HEK293 (cell line): ENCODE measurements around the gene TWSG1.

ENCODE experiments used
- CTCF ChIA-PET: fragments of 350-600 bp; formaldehyde crosslinking; extraction: SDS; loops from one replicate; lab custom pipeline; 2021; ENCODE audit warnings: antibody characterized with exemption; lab: Yijun Ruan, JAX
- POLR2A ChIA-PET: fragments of 300-600 bp; formaldehyde crosslinking; extraction: SDS; loops from one replicate; lab custom pipeline; 2020; ENCODE audit warnings: antibody characterized with exemption, inconsistent platforms; lab: Yijun Ruan, JAX
- H3K27ac ChIP-seq: fragments of 200-500 bp; sonication (Bioruptor generic); 2 replicates; pipeline ENCODE4 v1.5.1; 2014; ENCODE audit warnings: low read depth, low read length, control low read depth, inconsistent platforms; ENCODE audit errors: extremely low read depth
- H3K36me3 ChIP-seq, 2 experiments: fragments of 200-500 bp in 1 of 2; sonication (Bioruptor generic) in 1 of 2; 1 replicate in 1 of 2; 2 replicates in 1 of 2; pipeline ENCODE4 v1.5.1; 2014 to 2017; ENCODE audit warnings: inconsistent platforms in 2 of 2, low read length in 2 of 2; ENCODE audit not compliant: control insufficient read depth in 2 of 2, insufficient read depth in 1 of 2
- H3K4me1 ChIP-seq: fragments of 200-500 bp; sonication (Bioruptor generic); 2 replicates; pipeline ENCODE4 v1.5.1; 2014; ENCODE audit warnings: mild to moderate bottlenecking, low read length, inconsistent platforms; ENCODE audit not compliant: control insufficient read depth, insufficient read depth
- H3K4me3 ChIP-seq: 2 replicates; pipeline ENCODE4 v1.5.1; 2011; ENCODE audit warnings: low read depth, mild to moderate bottlenecking, control low read depth, low read length, moderate library complexity
- H3K9me3 ChIP-seq: fragments of 200-500 bp; sonication (Bioruptor generic); 2 replicates; pipeline ENCODE4 v1.5.1; 2014; ENCODE audit warnings: low read depth, low read length, inconsistent platforms; ENCODE audit not compliant: control insufficient read depth, insufficient read depth
- BCL11A ChIP-seq: fragments of 450-650 bp; formaldehyde crosslinking; IDR thresholded peaks from 2 replicates; pipeline ENCODE4 v1.5.1; 2016; ENCODE audit warnings: low read depth, missing biosample characterization, missing genetic modification characterization
- PATZ1 ChIP-seq: fragments of 450-650 bp; formaldehyde crosslinking; IDR thresholded peaks from 2 replicates; pipeline ENCODE4 v1.5.1; 2016; ENCODE audit warnings: missing biosample characterization, missing genetic modification characterization
- SCRT2 ChIP-seq: fragments of 450-650 bp; formaldehyde crosslinking; IDR thresholded peaks from 2 replicates; pipeline ENCODE4 v1.5.1; 2016; ENCODE audit warnings: missing biosample characterization, missing genetic modification characterization
- TRIM28 ChIP-seq: IDR thresholded peaks from 2 replicates; pipeline ENCODE4 v1.6.1; 2011; ENCODE audit warnings: low read length, control low read depth, borderline replicate concordance
- YY2 ChIP-seq: fragments of 450-650 bp; formaldehyde crosslinking; IDR thresholded peaks from 2 replicates; pipeline ENCODE4 v1.5.1; 2016; ENCODE audit warnings: missing biosample characterization, missing genetic modification characterization
- ZBTB7A ChIP-seq: fragments of 450-650 bp; formaldehyde crosslinking; IDR thresholded peaks from 2 replicates; pipeline ENCODE4 v1.5.1; 2016; ENCODE audit warnings: low read depth, missing biosample characterization, missing genetic modification characterization
- ZFP37 ChIP-seq: fragments of 450-650 bp; formaldehyde crosslinking; IDR thresholded peaks from 2 replicates; pipeline ENCODE4 v1.5.1; 2016; ENCODE audit warnings: missing biosample characterization, missing genetic modification characterization
- ZFP41 ChIP-seq: fragments of 450-650 bp; formaldehyde crosslinking; IDR thresholded peaks from 2 replicates; pipeline ENCODE4 v1.5.1; 2016; ENCODE audit warnings: missing biosample characterization, missing genetic modification characterization, borderline replicate concordance
- ZNF10 ChIP-seq: fragments of 450-650 bp; formaldehyde crosslinking; IDR thresholded peaks from 2 replicates; pipeline ENCODE4 v1.5.1; 2017; ENCODE audit warnings: missing biosample characterization, missing genetic modification characterization
- ZNF114 ChIP-seq: fragments of 450-650 bp; formaldehyde crosslinking; IDR thresholded peaks from 2 replicates; pipeline ENCODE4 v1.5.0; 2017; ENCODE audit warnings: missing biosample characterization, missing genetic modification characterization
- ZNF184 ChIP-seq: fragments of 450-650 bp; IDR thresholded peaks from 2 replicates; pipeline ENCODE4 v1.5.1; 2018; ENCODE audit warnings: missing biosample characterization, mild to moderate bottlenecking, missing genetic modification characterization
- ZNF37A ChIP-seq: fragments of 450-650 bp; IDR thresholded peaks from 2 replicates; pipeline ENCODE4 v1.5.1; 2018; ENCODE audit warnings: missing biosample characterization, missing genetic modification characterization
- ZNF530 ChIP-seq: fragments of 450-650 bp; formaldehyde crosslinking; IDR thresholded peaks from 2 replicates; pipeline ENCODE4 v1.5.1; 2016; ENCODE audit warnings: low read depth, missing biosample characterization, missing genetic modification characterization
- ZNF549 ChIP-seq: fragments of 450-650 bp; IDR thresholded peaks from 2 replicates; pipeline ENCODE4 v1.5.1; 2018; ENCODE audit warnings: missing biosample characterization, missing genetic modification characterization, mild to moderate bottlenecking, inconsistent platforms, moderate library complexity
- ZNF621 ChIP-seq: fragments of 450-650 bp; formaldehyde crosslinking; IDR thresholded peaks from 2 replicates; pipeline ENCODE4 v1.5.1; 2017; ENCODE audit warnings: missing biosample characterization, missing genetic modification characterization
- ZNF747 ChIP-seq: fragments of 450-650 bp; formaldehyde crosslinking; IDR thresholded peaks from 2 replicates; pipeline ENCODE4 v1.5.1; 2016; ENCODE audit warnings: missing biosample characterization, missing genetic modification characterization
- ZNF76 ChIP-seq: fragments of 450-650 bp; formaldehyde crosslinking; IDR thresholded peaks from 2 replicates; pipeline ENCODE4; 2016; ENCODE audit warnings: low read depth, missing biosample characterization, missing genetic modification characterization, borderline replicate concordance
- ZSCAN16 ChIP-seq: fragments of 450-650 bp; formaldehyde crosslinking; IDR thresholded peaks from 2 replicates; pipeline ENCODE4 v1.5.1; 2016; ENCODE audit warnings: missing biosample characterization, missing genetic modification characterization
- TF ChIP-seq, protein P1 (sequence below): fragments of 450-650 bp; formaldehyde crosslinking; IDR thresholded peaks from 2 replicates; pipeline ENCODE4 v1.5.1; 2017; ENCODE audit warnings: missing biosample characterization, missing genetic modification characterization
- TF ChIP-seq, protein P2 (sequence below): fragments of 450-650 bp; formaldehyde crosslinking; IDR thresholded peaks from 2 replicates; pipeline ENCODE4 v1.5.1; 2016; ENCODE audit warnings: missing biosample characterization, missing genetic modification characterization

Gene TWSG1

GRCh38 chr18:9380621-9381395 is 46.2 kb downstream of the TWSG1 start:
- POLR2A ChIA-PET, result interaction anchor here (0.9 kb wide), 1 partner anchor 376 kb away, joined by 3 read pairs; no protein-coding TSS in a partner anchor
- Histone ChIP-seq H3K9me3 (no peaks in the 10 kb centered on the region), H3K36me3 (no peaks in the 10 kb centered on the region), H3K27ac (no peak overlapping the region), H3K4me1 (no peaks in the 10 kb centered on the region), H3K4me3 (no peak overlapping the region)
- CTCF ChIA-PET, result interaction anchor here (0.6 to 0.9 kb wide), 4 partner anchors 39 to 201 kb away, joined by 3 to 4 read pairs (median 3); no protein-coding TSS in a partner anchor
- no peak for TF ChIP-seq ZNF184
- no peak for TF ChIP-seq ZFP41 (tag by site-specific recombination)
- TF ChIP-seq ZNF114 (tag by site-specific recombination), result no peak
- TF ChIP-seq ZNF530 (tag by site-specific recombination), result no peak
- no peak for TF ChIP-seq ZFP37 (tag by site-specific recombination)
- no peak for TF ChIP-seq ZNF76
- no peak for TF ChIP-seq ZBTB7A (tag by site-specific recombination)
- TF ChIP-seq ZNF747 (tag by site-specific recombination), result no peak
- TF ChIP-seq BCL11A, result no peak
- TF ChIP-seq ZNF10 (tag by site-specific recombination), result no peak
- no peak for TF ChIP-seq YY2
- TF ChIP-seq ZNF549 (tag by site-specific recombination), result no peak
- TF ChIP-seq ZSCAN16 (tag by site-specific recombination), result no peak

GRCh38 chr18:9386879-9387278 is 52.3 kb downstream of the TWSG1 start:
- H3K36me3 ChIP-seq, result no peaks in the 10 kb centered on the region
- ChIA-PET POLR2A (interaction anchor here (0.7 kb wide), 1 partner anchor 50 kb away, joined by 7 read pairs; no protein-coding TSS in a partner anchor), CTCF (interaction anchor here (0.7 to 1.4 kb wide), 2 partner anchors 17 to 130 kb away, joined by 4 to 5 read pairs; no protein-coding TSS in a partner anchor)
- H3K9me3 ChIP-seq, result no peaks in the 10 kb centered on the region
- H3K4me1 ChIP-seq, result no peaks in the 10 kb centered on the region
- H3K27ac ChIP-seq, result no peak overlapping the region
- no peak overlapping the region for H3K4me3 ChIP-seq
- TF ChIP-seq, protein P1, sequence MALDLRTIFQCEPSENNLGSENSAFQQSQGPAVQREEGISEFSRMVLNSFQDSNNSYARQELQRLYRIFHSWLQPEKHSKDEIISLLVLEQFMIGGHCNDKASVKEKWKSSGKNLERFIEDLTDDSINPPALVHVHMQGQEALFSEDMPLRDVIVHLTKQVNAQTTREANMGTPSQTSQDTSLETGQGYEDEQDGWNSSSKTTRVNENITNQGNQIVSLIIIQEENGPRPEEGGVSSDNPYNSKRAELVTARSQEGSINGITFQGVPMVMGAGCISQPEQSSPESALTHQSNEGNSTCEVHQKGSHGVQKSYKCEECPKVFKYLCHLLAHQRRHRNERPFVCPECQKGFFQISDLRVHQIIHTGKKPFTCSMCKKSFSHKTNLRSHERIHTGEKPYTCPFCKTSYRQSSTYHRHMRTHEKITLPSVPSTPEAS (tag by site-specific recombination), result no peak
- TF ChIP-seq, protein P2, sequence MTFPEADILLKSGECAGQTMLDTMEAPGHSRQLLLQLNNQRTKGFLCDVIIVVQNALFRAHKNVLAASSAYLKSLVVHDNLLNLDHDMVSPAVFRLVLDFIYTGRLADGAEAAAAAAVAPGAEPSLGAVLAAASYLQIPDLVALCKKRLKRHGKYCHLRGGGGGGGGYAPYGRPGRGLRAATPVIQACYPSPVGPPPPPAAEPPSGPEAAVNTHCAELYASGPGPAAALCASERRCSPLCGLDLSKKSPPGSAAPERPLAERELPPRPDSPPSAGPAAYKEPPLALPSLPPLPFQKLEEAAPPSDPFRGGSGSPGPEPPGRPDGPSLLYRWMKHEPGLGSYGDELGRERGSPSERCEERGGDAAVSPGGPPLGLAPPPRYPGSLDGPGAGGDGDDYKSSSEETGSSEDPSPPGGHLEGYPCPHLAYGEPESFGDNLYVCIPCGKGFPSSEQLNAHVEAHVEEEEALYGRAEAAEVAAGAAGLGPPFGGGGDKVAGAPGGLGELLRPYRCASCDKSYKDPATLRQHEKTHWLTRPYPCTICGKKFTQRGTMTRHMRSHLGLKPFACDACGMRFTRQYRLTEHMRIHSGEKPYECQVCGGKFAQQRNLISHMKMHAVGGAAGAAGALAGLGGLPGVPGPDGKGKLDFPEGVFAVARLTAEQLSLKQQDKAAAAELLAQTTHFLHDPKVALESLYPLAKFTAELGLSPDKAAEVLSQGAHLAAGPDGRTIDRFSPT (tag by site-specific recombination), result no peak
- TF ChIP-seq ZSCAN16 (tag by site-specific recombination), result no peak
- no peak for TF ChIP-seq SCRT2 (tag by site-specific recombination)
- no peak for TF ChIP-seq ZNF621 (tag by site-specific recombination)
- TF ChIP-seq ZNF37A (tag by site-specific recombination), result no peak
- TF ChIP-seq TRIM28, result no peak
- TF ChIP-seq PATZ1 (tag by site-specific recombination), result no peak
